HG03457 (cell line): Measurements from ENCODE around the gene GPR157.

Experiments used
- ATAC-seq: cut with Tn5 transposase; IDR thresholded peaks from one replicate; pipeline ENCODE4 v1.9.1; 2021; ENCODE audit warnings: moderate number of reproducible peaks; ENCODE audit not compliant: unreplicated experiment

The GPR157 gene

GRCh38 chr1:9093581-9093980, 35.3 kb downstream of the GPR157 start:
- no peak for ATAC-seq

GRCh38 chr1:9093091-9093490, 35.8 kb downstream of the GPR157 start:
- no peak for ATAC-seq

GRCh38 chr1:9088807-9089206, 40.1 kb downstream of the GPR157 start:
- no peak for ATAC-seq

- no peak for ATAC-seq
Observed at GRCh38 chr1:9087411-9088125, 41.3 kb downstream of the GPR157 start.

- ATAC-seq: no peak
Observed at GRCh38 chr1:9086796-9087195, 42.1 kb downstream of the GPR157 start.

GRCh38 chr1:9086045-9086444, 42.9 kb downstream of the GPR157 start:
- ATAC-seq: no peak

GRCh38 chr1:9085306-9085940, 43.5 kb downstream of the GPR157 start:
- no peak for ATAC-seq

- ATAC-seq: no peak
Observed at GRCh38 chr1:9084906-9085305, 44.0 kb downstream of the GPR157 start.

GRCh38 chr1:9081473-9081872, 47.4 kb downstream of the GPR157 start:
- ATAC-seq: no peak

GRCh38 chr1:9080705-9081291, 48.1 kb downstream of the GPR157 start:
- ATAC-seq: no peak

- peak; percentile 33 for ATAC-seq
Observed at GRCh38 chr1:9079988-9080704, 48.8 kb downstream of the GPR157 start.

GRCh38 chr1:9078752-9079500, 50.0 kb downstream of the GPR157 start:
- no peak for ATAC-seq

GRCh38 chr1:9078015-9078751, 50.7 kb downstream of the GPR157 start:
- no peak for ATAC-seq

- no peak for ATAC-seq
Observed at GRCh38 chr1:9075022-9075421, 53.9 kb downstream of the GPR157 start.

GRCh38 chr1:9073143-9073542, 55.8 kb downstream of the GPR157 start:
- ATAC-seq: no peak

GRCh38 chr1:9071554-9072235, 57.2 kb downstream of the GPR157 start:
- no peak for ATAC-seq

- no peak for ATAC-seq
Observed at GRCh38 chr1:9070486-9070885, 58.4 kb downstream of the GPR157 start.

- peak; percentile 88 for ATAC-seq
Observed at GRCh38 chr1:9069326-9070100, 59.4 kb downstream of the GPR157 start, which contains the start of gene SLC2A5. Gene SLC2A5 (minus strand): TSS chr1:9069635. CDS start chr1:9069536, 99 bp downstream.

GRCh38 chr1:9068981-9069325, 59.9 kb downstream of the GPR157 start:
- ATAC-seq: peak; percentile 4
